Upper lobe of right lung (tissue), 1 donor: ENCODE results near the gene PHKB. TPM values are rescaled to one million over a fixed set of nuclear protein-coding genes. Genes with fewer than 3 reads are reported as not detected.

ENCODE experiments used
- ATAC-seq: fragments of 200-7000 bp; cut with Tn5 transposase; one replicate; pipeline ENCODE4 v1.9.1; 2020; ENCODE audit warnings: mild to moderate bottlenecking, moderate library complexity
- DNase-seq: peaks from one replicate; pipeline ENCODE4 v3.0.0-alpha.2; 2020
- H3K27ac ChIP-seq: fragments of 200-600 bp; one replicate; pipeline ENCODE4 v1.8.0; 2022
- H3K27me3 ChIP-seq: fragments of 200-600 bp; one replicate; pipeline ENCODE4 v1.8.0; 2022; ENCODE audit warnings: mild to moderate bottlenecking
- H3K36me3 ChIP-seq: fragments of 200-600 bp; one replicate; pipeline ENCODE4 v1.8.0; 2022
- H3K4me1 ChIP-seq: fragments of 200-600 bp; one replicate; pipeline ENCODE4 v1.8.0; 2022
- H3K4me3 ChIP-seq: fragments of 200-600 bp; one replicate; pipeline ENCODE4 v1.8.0; 2022; ENCODE audit warnings: mild to moderate bottlenecking
- H3K9me3 ChIP-seq: fragments of 200-600 bp; one replicate; pipeline ENCODE4 v1.8.0; 2022
- intact Hi-C: fragments of 100-400 bp; cut with DNase I; formaldehyde crosslinking; loops from one replicate; pipeline ENCODE4 v1.11.0; 2022
- total RNA-seq: library from RNA; stranded (reverse); fragmentation: NEBNext Ultra II Directional; extraction: Animal tissue kit (Norgen Biotek cat#: 25700); gene quantifications from one replicate; pipeline ENCODE4 v1.2.1, GENCODE V29; 2021
- TF ChIP-seq, protein P1 (sequence below): fragments of 200-600 bp; IDR thresholded peaks from one replicate; pipeline ENCODE4 v1.8.0; 2022; ENCODE audit warnings: antibody characterized with exemption
- donor health status: DM: no; HTN: yes; CAD: no; lungs with severe emphysema.

PHKB gene
- total RNA-seq, 1 donor from 2014 or later: 91.8 TPM

DNA sequence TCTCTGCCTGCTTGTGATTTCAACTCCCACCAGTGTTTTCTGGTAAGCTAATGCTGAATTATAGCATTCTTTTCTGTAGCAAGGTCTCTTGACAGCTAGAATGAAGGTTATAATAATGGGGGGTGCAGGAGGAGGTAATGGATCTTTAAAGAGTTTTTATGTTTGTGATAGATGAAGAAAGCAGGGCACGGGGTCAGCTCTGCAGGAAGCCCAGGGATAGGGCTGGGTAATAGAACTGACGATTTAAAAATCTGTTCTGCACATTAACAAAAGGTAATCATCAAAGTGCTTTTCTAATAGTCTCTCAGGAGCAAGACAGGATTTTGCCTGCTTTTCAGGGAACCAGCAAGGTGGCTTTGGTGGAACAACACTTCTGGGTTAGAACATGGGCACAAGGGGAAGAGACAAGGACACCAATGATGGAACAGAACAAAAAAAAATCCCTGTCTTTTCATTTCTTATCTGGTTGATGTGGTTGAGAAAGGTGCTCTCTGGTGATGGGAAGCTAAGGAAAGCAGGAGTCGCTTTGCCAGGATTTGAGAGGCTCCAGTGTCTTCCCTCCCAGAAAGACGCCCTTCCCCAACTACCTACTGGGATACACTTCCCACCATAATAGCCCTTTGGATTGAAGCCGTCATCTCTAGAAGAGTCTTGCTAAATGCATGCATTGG lies 263.1 kb downstream of the PHKB start:
- Histone ChIP-seq H3K4me3 (no peak overlapping the region), H3K9me3 (no peaks in the 10 kb centered on the region), H3K4me1 (no peaks in the 10 kb centered on the region), H3K36me3 (no peaks in the 10 kb centered on the region), H3K27me3 (no peaks in the 10 kb centered on the region), H3K27ac (no peak overlapping the region)
- TF ChIP-seq, protein P1, sequence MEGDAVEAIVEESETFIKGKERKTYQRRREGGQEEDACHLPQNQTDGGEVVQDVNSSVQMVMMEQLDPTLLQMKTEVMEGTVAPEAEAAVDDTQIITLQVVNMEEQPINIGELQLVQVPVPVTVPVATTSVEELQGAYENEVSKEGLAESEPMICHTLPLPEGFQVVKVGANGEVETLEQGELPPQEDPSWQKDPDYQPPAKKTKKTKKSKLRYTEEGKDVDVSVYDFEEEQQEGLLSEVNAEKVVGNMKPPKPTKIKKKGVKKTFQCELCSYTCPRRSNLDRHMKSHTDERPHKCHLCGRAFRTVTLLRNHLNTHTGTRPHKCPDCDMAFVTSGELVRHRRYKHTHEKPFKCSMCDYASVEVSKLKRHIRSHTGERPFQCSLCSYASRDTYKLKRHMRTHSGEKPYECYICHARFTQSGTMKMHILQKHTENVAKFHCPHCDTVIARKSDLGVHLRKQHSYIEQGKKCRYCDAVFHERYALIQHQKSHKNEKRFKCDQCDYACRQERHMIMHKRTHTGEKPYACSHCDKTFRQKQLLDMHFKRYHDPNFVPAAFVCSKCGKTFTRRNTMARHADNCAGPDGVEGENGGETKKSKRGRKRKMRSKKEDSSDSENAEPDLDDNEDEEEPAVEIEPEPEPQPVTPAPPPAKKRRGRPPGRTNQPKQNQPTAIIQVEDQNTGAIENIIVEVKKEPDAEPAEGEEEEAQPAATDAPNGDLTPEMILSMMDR: no peak
- no peak for DNase-seq
- no peak for ATAC-seq
- intact Hi-C loops: no loop called here

DNA sequence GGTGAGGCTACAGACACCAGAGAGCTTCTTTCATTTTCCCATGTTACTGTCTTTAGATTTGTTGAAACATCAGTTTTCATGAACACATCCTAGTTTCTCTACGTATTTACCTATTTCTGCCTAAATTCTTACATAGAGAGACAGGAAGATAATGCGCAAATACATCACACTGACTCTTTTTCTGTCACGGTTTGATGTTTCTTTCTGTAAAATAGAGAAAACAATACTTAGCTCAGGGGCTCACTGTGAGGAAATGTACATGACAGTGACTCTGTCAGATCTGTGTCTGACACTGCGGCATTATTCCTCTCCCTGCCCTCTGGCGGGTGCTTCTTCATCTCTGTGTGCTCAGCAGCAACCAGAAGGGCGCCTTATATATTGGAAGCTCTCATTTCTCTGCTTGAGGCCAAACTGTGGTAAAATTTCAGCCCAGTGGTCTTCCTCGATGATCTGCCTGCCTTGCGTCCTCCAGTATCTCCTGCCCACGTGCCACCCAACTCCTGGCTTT lies 264.1 kb downstream of the PHKB start:
- H3K36me3 ChIP-seq: no peaks in the 10 kb centered on the region
- no peak overlapping the region for H3K4me3 ChIP-seq
- DNase-seq (no peak), ATAC-seq (no peak)
- H3K4me1 ChIP-seq: no peaks in the 10 kb centered on the region
- intact Hi-C loops: no loop called here
- no peaks in the 10 kb centered on the region for H3K27me3 ChIP-seq
- TF ChIP-seq, protein P1: no peak
- H3K27ac ChIP-seq: no peak overlapping the region
- no peaks in the 10 kb centered on the region for H3K9me3 ChIP-seq

DNA sequence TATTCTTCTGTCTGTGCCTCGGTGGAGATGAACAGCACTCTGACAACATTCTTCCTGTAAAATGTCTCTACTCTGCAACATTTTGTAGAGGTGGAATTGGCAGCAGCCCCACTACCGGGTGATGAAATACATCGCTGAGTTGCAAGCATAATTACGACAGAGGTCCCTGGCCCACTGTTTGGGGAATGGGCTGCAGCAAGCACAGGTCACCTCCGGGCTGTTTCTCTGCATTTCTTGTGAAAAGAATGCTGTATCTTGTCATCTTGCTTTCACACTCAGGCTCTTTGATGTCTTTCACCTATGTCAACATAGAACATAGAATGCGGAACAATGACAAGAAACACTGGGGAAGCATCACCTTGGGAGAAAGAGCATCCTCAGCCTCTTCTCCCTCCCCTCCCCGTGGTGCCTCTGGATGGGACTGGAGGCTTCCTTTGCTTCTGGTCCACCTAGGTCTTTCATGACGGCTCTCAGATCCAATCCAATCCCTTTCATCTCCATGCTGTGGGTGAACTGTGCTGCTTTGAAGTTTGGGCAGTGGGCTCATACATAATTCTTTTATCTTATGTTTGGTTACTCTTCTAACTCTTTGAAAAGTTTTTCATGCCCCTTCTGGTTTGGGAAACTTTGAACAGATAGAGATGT lies 265.0 kb downstream of the PHKB start:
- ATAC-seq (no peak), DNase-seq (no peak)
- Histone ChIP-seq H3K27me3 (no peaks in the 10 kb centered on the region), H3K4me1 (no peaks in the 10 kb centered on the region), H3K9me3 (no peaks in the 10 kb centered on the region), H3K27ac (no peak overlapping the region), H3K36me3 (no peaks in the 10 kb centered on the region), H3K4me3 (no peak overlapping the region)
- intact Hi-C loops: no loop called here
- TF ChIP-seq, protein P1: no peak

DNA sequence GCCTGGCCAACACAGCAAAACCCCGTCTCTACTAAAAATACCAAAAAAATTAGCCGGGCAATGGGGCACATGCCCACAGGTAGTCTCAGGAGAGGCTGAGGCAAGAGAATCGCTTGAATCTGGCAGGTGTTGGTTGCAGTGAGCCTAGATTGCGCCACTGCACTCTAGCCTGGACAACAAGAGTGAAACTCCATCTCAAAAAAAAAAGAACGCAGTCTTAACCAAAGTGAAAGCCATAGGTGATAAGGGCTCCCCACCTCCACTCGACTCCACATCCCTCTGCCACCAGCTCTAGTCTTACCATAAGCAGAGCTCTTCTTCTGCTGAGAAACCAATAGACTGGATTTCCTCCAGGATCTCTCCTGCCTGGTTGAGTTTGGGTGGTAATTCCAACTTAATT lies 266.0 kb downstream of the PHKB start:
- DNase-seq: no peak
- Histone ChIP-seq H3K4me3 (no peak overlapping the region), H3K4me1 (no peaks in the 10 kb centered on the region), H3K36me3 (no peaks in the 10 kb centered on the region), H3K27ac (no peak overlapping the region), H3K27me3 (no peaks in the 10 kb centered on the region), H3K9me3 (no peaks in the 10 kb centered on the region)
- ATAC-seq: no peak
- intact Hi-C loops: no loop called here
- TF ChIP-seq, protein P1: no peak

DNA sequence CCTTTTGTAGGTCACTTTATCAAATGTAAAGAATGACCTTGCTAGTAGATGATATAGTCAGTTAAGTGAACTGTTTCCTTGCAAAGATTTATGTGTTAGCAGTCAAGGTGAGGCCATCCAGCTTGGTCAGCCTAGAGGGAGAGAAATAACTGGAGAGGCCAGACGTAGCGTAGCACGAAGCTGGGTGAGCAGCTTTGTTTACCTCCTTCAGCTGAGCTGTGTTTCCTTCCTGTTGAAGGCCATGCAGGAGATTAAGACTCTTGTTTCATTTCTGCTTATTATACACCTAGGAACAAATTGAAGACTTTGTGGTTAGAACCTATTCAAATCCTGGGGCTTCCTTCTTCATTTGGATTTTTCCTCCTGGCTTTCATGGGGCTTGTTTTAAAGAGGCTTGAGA lies 267.1 kb downstream of the PHKB start:
- intact Hi-C loops: no loop called here
- H3K4me3 ChIP-seq: no peak overlapping the region
- H3K27me3 ChIP-seq: no peaks in the 10 kb centered on the region
- H3K27ac ChIP-seq: no peak overlapping the region
- ATAC-seq (no peak), DNase-seq (no peak)
- no peaks in the 10 kb centered on the region for H3K36me3 ChIP-seq
- no peaks in the 10 kb centered on the region for H3K9me3 ChIP-seq
- TF ChIP-seq, protein P1: no peak
- no peaks in the 10 kb centered on the region for H3K4me1 ChIP-seq
